ENCODE measurements around the gene MAPK4.
A peak's percentile ranks its signal among the peaks of the same experiment; 100 is the strongest.

MAPK4 gene

DNA sequence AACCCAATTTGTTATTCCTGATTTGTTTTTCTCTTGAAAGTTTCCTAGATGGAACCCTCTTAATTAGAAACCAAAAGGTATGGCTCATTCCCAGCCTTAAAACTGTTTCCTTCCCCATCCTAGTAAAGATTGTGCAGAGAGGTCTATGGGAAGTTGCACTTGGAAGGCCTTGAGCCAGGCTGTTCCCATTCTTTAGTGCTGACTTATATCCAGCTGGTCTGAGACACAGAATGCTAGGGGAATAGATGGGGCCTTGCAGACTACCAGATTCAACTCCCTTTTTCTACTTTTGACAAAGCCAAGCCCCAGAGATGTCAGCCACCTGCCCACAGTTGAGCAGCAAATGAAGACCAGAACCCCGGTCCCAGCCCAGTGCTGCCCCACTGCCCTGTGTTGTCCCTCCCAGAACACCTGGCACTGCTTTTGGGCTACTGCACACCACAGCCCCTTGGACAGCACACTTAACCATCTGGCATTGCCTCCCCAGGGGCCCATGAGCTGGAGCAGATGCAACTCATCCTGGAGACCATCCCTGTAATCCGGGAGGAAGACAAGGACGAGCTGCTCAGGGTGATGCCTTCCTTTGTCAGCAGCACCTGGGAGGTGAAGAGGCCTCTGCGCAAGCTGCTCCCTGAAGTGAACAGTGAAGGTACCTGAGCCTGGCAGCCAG is 161.7 kb downstream of the MAPK4 start:
- Mint-ChIP-seq H3K9me3 (peaks cover 0 to 6% of the 10 kb centered on the region in 2 donors), H3K4me3 (no peak overlapping the region), H3K27me3 (peaks cover 17% of the 10 kb centered on the region), H3K27ac (no peak overlapping the region), H3K4me1 (no peaks in the 10 kb centered on the region)
- no peak for ATAC-seq
- no peak for DNase-seq

DNA sequence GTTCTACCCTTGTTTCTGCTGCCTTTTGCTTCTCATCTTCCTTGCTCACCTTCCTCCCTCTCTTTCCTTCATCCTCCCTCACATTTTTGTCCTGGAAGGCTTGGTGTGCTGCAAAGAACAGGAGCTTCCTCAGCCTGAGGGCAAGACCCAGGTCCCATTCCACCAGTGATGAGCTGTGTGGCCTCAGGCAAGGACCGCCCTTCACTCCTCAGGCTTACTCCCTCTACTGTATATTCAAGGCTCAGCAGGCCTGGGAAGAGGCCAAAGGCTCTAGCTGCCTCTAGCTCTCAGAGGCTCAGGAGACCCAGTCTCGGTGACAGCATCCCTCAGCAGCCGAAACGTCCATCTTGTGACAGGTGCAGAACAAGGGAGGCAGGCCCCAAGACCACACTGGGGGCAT is 162.4 kb downstream of the MAPK4 start:
- Mint-ChIP-seq H3K4me3 (no peak overlapping the region), H3K27me3 (peaks cover 23% of the 10 kb centered on the region), H3K4me1 (peaks cover 5% of the 10 kb centered on the region), H3K27ac (peak overlapping the region in 1 of 2 donors; percentile 6), H3K9me3 (no peaks in the 10 kb centered on the region)
- DNase-seq (no peak), ATAC-seq (no peak)

DNA sequence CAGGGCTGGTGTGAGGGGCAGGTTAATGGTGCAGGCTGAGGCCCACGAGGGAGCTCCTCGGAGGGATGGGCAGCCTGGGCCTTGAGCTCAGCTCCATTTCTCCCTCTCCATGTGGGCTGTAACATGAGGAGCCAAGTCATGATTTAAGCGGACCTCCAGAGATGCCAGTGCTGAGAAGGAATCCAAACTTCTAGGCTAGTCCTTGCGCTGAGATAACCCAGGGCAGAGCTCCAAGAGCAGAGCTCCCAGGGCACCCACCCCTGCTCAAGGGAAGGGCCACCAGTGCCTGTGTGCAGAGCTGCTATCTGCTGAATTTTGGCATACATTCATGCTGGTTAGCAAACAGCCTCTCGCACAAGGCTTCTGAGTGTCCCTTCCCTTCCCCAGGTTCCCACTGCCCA is 164.9 kb downstream of the MAPK4 start:
- no peak overlapping the region for H3K27ac Mint-ChIP-seq
- ATAC-seq: no peak
- H3K9me3 Mint-ChIP-seq: no peaks in the 10 kb centered on the region
- H3K4me1 Mint-ChIP-seq: peaks cover 13% of the 10 kb centered on the region
- H3K27me3 Mint-ChIP-seq: peaks cover 36% of the 10 kb centered on the region
- no peak for DNase-seq
- no peak overlapping the region for H3K4me3 Mint-ChIP-seq

DNA sequence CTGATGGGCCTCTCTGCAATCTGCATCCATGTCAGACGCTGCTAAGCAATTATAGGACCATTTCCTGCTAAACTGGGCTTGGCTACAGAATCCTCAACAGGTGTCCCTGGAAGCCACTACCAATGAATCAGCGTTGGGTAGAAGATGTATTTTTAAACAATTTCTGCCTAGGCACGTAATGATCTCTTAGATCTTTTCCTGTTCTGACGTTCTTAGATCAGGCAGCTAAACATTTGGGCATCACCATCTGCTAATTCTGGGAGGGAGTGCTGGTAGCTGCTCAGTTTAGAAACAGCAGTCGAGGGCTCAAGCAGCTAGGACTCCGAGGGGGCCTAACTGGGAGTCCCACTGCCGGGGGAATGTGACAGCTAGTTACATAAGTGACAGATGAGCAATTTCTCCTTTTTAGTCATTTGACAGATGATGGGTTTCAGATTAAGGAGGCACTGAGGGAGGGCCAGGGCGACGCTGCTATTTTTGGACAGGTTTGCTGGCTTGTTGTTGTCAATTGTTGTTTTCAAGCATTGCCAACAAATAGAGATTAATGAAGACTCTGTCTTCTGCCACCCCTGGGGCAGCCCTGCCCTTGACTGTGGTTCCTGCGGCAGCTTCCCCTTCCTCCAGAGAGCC is 167.2 kb downstream of the MAPK4 start:
- H3K27me3 Mint-ChIP-seq: peaks cover 37% of the 10 kb centered on the region
- peak; percentile 40 for ATAC-seq

DNA sequence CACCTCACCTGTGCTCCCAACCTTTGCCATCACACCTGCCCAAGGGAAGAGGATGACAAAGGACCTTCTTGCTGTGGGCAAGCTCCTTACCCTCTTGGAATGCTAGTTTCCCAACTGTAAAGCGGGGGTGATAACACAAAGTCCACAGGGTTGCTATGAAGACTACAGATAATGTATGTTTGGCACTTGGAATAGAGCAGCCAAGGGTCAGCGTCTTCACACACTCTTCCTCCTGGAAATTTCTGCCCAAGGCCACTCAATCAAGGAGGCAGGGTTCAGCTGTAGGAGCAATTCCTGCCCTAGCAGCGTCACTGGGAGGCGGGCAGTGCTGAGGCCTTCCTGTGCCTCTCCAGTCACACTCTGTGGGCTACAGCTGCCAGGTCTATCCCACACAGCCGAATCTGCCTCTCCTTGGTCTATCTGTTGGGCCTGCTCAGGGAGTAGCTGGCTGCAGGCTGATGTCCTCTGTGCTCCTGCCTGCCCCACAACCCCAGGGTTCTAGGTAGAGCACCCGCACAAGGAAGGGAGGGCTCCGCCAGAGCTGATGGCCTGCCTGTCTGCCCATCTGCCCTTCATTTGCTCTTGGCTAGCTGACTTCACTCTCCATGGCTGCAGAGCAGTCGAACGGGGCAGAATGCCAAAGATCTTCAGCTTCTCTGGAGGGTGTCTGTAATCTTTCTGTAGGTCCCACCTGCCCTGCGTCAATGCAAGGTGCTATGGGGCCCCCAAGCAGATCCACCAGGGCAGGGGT is 168.0 kb downstream of the MAPK4 start:
- Mint-ChIP-seq H3K4me3 (no peak overlapping the region), H3K4me1 (peaks cover 13% of the 10 kb centered on the region), H3K9me3 (no peaks in the 10 kb centered on the region), H3K27me3 (peaks cover 37% of the 10 kb centered on the region), H3K27ac (no peak overlapping the region)
- DNase-seq: no peak
- no peak for ATAC-seq

More for the DNA sequence above, 167.2 kb downstream of the MAPK4 start:
- peak in 1 of 2 donors; percentile 14 for DNase-seq
- H3K27ac Mint-ChIP-seq: no peak overlapping the region
- H3K9me3 Mint-ChIP-seq: no peaks in the 10 kb centered on the region
- H3K4me1 Mint-ChIP-seq: peaks cover 13% of the 10 kb centered on the region
- no peak overlapping the region for H3K4me3 Mint-ChIP-seq

DNA sequence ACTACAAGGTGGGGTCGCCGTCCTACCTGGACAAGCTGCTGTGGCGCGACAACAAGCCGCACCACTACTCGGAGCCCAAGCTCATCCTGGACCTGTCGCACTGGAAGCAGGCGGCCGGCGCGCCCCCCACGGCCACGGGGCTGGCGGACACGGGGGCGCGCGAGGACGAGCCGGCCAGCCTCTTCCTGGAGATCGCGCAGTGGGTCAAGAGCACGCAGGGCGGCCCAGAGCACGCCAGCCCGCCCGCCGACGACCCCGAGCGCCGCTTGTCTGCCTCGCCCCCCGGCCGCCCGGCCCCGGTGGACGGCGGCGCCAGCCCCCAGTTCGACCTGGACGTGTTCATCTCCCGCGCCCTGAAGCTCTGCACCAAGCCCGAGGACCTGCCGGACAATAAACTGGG is 169.5 kb downstream of the MAPK4 start:
- Mint-ChIP-seq H3K4me1 (peaks cover 13% of the 10 kb centered on the region), H3K27me3 (peaks cover 37% of the 10 kb centered on the region), H3K4me3 (no peak overlapping the region), H3K9me3 (no peaks in the 10 kb centered on the region), H3K27ac (no peak overlapping the region)
- DNase-seq: no peak
- peak; percentile 11 for ATAC-seq

DNA sequence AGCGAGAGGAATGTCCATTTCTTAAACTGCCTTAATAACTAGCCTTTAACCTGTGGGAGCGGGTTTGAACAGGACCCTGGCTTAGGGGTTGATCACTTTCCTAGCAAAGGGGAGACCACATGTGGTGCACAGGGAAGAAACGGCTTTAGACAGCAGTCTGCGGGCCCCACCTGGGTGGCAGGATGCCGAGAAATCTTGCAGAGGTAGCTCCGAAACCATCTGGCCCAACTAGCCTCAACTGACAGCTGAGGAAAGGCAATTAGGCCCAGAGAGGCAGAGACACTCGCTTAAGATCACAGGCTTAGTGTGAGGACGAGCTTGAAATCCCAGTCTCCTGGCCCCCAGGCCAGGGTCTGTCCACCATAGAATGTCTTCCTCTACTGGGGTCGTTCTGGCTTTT is 170.1 kb downstream of the MAPK4 start:
- DNase-seq (no peak), ATAC-seq (no peak)
- Mint-ChIP-seq H3K9me3 (no peaks in the 10 kb centered on the region), H3K27me3 (peaks cover 37% of the 10 kb centered on the region), H3K4me3 (no peak overlapping the region), H3K27ac (no peak overlapping the region), H3K4me1 (peaks cover 13% of the 10 kb centered on the region)

DNA sequence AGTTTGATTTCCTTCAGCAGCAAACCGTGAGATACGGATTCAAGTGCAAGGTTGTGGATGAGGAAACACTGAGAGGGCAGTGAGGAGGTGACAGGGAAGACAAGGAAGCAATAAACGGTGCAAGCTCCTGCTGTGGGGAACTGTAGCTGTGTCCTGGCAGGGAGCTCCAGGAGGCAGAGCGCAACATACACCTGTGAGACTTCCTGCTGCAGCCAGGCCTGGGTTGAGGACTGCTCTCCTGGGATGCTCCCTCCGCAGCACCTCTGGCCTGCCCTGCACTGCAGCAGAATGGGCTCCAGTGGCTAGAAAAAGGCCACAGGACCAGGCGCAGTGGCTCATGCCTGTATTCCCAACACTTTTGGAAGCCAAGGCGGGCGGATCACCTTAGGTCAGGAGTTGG is 174.5 kb downstream of the MAPK4 start:
- no peak overlapping the region for H3K4me3 Mint-ChIP-seq
- no peak overlapping the region for H3K27ac Mint-ChIP-seq
- DNase-seq: no peak
- H3K9me3 Mint-ChIP-seq: no peaks in the 10 kb centered on the region
- H3K27me3 Mint-ChIP-seq: peaks cover 11% of the 10 kb centered on the region
- no peak for ATAC-seq
- H3K4me1 Mint-ChIP-seq: no peaks in the 10 kb centered on the region

DNA sequence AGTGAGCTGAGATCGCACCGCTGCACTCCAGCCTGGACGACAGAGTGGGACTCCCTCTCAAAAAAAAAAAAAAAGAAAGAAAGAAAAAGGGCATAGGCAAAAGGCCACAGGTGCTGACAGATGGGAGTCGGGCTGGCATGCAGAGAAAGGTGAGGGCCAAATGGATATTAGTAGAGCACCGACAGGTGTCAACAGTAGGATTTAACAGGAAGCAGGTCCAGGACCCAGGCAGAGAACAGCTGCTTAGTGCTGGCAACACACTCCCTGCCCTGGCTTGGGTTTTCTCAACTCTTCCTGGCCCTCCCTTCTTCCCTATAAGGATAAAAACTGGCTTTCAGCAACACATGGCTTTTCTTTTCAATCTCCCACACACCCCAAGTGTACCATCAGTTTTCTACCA is 175.0 kb downstream of the MAPK4 start:
- no peak for ATAC-seq

DNA sequence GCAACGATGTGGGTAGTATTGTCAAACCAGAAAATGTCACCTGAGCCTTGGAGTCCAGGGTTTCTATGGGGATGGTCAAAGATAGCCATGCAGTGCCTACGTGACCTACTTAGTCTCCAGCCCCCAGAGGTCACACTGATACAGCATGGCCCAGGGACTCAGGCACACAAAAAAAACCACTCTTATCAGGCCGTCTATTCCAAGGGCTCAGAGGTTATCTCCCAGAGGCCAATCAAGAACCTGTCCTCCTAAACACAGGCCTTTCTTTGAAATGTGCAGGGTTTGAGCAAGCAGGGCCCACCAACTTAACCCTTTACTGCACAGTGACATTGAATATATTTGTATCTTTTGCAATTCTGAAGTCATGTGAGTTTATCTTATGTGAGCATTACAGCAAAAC is 177.2 kb downstream of the MAPK4 start:
- DNase-seq (no peak), ATAC-seq (no peak)
- Mint-ChIP-seq H3K27me3 (no peaks in the 10 kb centered on the region), H3K4me3 (no peak overlapping the region), H3K4me1 (no peaks in the 10 kb centered on the region), H3K27ac (no peak overlapping the region), H3K9me3 (no peaks in the 10 kb centered on the region)

More for the DNA sequence above, 175.0 kb downstream of the MAPK4 start:
- Mint-ChIP-seq H3K4me3 (no peak overlapping the region), H3K27me3 (peaks cover 11% of the 10 kb centered on the region), H3K27ac (no peak overlapping the region), H3K4me1 (no peaks in the 10 kb centered on the region), H3K9me3 (no peaks in the 10 kb centered on the region)
- DNase-seq: no peak

DNA sequence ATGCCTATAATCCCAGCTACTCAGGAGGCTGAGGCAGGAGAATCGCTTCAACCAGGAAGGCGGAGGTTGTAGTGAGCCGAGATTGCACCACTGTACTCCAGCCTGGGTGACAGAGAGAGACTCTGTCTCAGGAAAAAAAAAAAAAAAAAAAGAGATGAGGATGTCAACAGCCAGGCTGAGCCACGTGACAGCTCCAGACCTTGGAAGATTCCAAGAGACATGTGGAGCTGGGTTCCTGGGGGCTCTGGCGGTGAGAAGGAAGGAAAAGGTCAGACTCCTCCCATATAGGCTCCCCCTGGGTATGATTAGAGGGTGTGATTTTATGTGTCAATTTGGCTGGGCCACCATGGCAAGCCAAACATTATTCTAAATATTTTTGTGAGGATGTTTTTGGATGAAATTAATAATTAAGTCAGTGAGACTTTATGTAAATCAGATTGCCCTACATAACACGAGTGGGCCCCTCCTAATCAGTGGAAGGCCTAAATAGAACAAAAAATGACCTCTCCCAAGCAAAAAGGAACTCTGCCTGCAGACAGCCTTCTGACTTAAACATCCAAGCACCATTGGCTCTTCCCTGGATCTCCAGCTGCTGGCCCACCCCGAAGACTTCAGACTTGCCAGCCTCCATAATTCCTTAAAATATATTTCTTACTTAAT is 178.3 kb downstream of the MAPK4 start:
- Mint-ChIP-seq H3K27me3 (no peaks in the 10 kb centered on the region), H3K27ac (no peak overlapping the region), H3K9me3 (no peaks in the 10 kb centered on the region), H3K4me1 (no peaks in the 10 kb centered on the region), H3K4me3 (no peak overlapping the region)
- ATAC-seq (no peak), DNase-seq (no peak)

DNA sequence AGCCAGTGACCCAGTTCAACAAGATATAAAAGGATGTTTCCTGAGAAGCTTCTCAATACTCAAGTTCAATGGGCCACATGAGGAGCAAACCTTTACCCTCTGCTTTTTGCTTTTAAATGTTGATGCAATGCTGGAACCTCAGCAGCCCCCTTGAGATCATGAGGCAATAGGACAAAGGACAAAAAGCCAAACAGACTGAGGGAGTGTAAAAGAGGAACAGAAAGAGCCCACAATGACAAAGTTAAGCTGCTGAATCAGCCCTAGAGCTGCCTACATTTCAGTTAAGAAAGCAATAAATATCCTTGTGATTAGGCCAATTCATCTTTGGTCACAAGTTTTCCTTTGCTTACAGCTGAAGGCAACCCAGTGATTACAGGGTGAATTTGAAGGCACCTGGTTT is 183.1 kb downstream of the MAPK4 start:
- no peak for ATAC-seq

DNA sequence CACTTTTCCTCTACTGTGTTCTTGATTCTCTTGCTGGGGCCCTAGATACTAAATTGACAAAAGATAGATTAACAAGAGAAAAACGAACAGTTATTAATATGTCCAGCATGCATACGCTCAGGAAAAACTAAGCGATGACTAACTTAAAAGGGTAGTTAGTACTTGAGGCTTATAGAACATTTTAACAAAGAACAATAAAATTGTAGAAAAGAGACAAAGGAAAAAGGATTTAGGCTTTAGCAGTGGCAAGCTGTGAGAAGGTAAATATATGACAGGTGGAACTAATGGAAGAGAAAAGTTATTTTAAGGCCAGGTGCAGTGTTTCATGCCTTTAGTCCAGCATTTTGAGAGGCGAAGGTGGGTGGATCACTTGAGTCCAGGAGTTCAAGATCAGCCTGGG is 184.4 kb downstream of the MAPK4 start:
- ATAC-seq (no peak), DNase-seq (no peak)
- no peaks in the 10 kb centered on the region for H3K9me3 Mint-ChIP-seq
- H3K27me3 Mint-ChIP-seq: peaks cover 23% of the 10 kb centered on the region
- H3K4me1 Mint-ChIP-seq: no peaks in the 10 kb centered on the region
- H3K27ac Mint-ChIP-seq: no peak overlapping the region
- H3K4me3 Mint-ChIP-seq: no peak overlapping the region

More for the DNA sequence above, 183.1 kb downstream of the MAPK4 start:
- DNase-seq: no peak
- Mint-ChIP-seq H3K4me1 (no peaks in the 10 kb centered on the region), H3K9me3 (no peaks in the 10 kb centered on the region), H3K27ac (no peak overlapping the region), H3K4me3 (no peak overlapping the region), H3K27me3 (peaks cover 10% of the 10 kb centered on the region)

DNA sequence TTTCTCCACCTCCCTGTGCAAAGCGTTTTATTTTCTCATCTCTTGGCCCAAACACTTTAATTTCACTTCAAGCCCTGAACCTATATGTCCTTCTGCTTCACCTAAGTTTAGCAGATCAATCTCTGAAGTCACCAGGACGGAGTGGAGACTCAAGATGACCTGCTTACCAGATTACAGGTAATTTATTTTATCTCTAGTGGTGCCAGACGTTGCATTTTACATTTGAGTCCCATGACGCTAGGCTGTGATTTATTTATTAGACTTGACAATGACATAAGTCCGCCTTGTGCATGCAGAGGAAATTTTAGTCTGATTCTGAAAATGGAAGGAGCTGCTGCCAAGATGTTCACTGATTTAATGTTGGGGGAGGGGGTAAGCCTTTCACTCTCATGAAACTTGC is 186.1 kb downstream of the MAPK4 start:
- no peak for DNase-seq
- no peak overlapping the region for H3K27ac Mint-ChIP-seq
- H3K27me3 Mint-ChIP-seq: peaks cover 40% of the 10 kb centered on the region
- no peak overlapping the region for H3K4me3 Mint-ChIP-seq
- no peaks in the 10 kb centered on the region for H3K4me1 Mint-ChIP-seq
- no peak for ATAC-seq
- H3K9me3 Mint-ChIP-seq: no peaks in the 10 kb centered on the region

DNA sequence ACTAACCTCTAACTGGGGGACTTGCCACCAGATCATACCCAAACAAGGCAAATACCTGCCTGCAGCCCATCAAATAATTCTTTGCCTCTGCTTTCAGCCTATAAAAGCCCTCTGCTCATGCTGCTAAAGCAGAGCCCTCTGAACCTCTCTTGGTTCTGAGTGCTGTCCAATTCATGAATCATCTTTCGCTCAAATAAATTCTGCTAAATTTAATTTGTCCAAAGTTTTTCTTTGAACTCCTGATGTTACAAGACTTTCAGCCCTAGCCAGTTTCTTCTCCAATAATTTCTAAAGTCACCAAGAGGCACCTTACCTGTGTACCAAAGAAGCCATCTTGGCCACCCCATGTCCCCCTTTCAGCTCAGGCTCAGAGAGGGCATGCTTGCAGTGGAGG is 188.0 kb downstream of the MAPK4 start:
- ATAC-seq (no peak), DNase-seq (no peak)
- Mint-ChIP-seq H3K4me1 (no peaks in the 10 kb centered on the region), H3K4me3 (no peak overlapping the region), H3K9me3 (no peaks in the 10 kb centered on the region), H3K27ac (no peak overlapping the region), H3K27me3 (peaks cover 49% of the 10 kb centered on the region)
